Astrocyte (in vitro differentiated cells and primary cell): ENCODE data around the gene CFAP298.

ENCODE experiments used
- EZH2 ChIP-seq: IDR thresholded peaks from 2 replicates; pipeline ENCODE4 v1.6.1; 2012; ENCODE audit warnings: mild to moderate bottlenecking, low read length, inconsistent platforms; ENCODE audit not compliant: insufficient read depth
- TF ChIP-seq, protein P1 (sequence below): IDR thresholded peaks from 2 replicates; pipeline ENCODE4 v1.5.1; 2011; ENCODE audit warnings: low read depth, mild to moderate bottlenecking, inconsistent platforms, low read length, moderate library complexity; ENCODE audit not compliant: insufficient read depth

DNA sequence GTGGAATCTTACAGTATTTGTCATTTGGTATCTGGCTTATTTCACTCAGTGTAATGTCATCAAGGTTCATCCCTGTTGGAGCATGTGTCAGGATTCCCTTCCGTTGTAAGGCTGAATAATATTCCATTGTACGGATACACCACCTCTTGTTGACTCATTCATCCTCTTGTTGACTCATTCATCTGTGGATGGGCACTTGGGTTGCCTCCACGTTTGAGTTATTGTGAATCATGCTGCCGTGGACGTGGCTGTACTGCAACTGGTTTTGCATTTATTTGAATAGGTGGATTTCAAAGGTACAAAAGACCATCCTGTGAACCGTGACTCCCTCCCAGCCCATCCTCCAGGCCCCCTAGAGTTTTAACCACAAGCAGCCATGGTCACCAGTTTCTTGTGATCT is 15.0 kb downstream of the CFAP298 start:
- TF ChIP-seq, protein P1, sequence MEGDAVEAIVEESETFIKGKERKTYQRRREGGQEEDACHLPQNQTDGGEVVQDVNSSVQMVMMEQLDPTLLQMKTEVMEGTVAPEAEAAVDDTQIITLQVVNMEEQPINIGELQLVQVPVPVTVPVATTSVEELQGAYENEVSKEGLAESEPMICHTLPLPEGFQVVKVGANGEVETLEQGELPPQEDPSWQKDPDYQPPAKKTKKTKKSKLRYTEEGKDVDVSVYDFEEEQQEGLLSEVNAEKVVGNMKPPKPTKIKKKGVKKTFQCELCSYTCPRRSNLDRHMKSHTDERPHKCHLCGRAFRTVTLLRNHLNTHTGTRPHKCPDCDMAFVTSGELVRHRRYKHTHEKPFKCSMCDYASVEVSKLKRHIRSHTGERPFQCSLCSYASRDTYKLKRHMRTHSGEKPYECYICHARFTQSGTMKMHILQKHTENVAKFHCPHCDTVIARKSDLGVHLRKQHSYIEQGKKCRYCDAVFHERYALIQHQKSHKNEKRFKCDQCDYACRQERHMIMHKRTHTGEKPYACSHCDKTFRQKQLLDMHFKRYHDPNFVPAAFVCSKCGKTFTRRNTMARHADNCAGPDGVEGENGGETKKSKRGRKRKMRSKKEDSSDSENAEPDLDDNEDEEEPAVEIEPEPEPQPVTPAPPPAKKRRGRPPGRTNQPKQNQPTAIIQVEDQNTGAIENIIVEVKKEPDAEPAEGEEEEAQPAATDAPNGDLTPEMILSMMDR: no peak
- no peak for TF ChIP-seq EZH2
